ENCODE data around the gene SKAP1. TPM values are rescaled to one million over a fixed set of nuclear protein-coding genes. Genes with fewer than 3 reads are reported as not detected.

Gene SKAP1
- total RNA-seq, 4 donors from 2014 or later = 0.33 to 2.1 (median 1.0) TPM

GRCh38 chr17:48137656-48138055 is 292.4 kb downstream of the SKAP1 start:
- WGBS, 2 donors = 79 to 84% methylated on average over 1 of the region's 1 CpG
- no peak for DNase-seq
- Histone ChIP-seq H3K4me1 (no peaks in the 10 kb centered on the region), H3K27ac (no peak overlapping the region), H3K27me3 (no peaks in the 10 kb centered on the region), H3K4me3 (replicated peaks in 1 of 3) (no peak overlapping the region), H3K36me3 (no peaks in the 10 kb centered on the region), H3K9me3 (no peaks in the 10 kb centered on the region)
- intact Hi-C loops (cut with DNase I) = no loop called here
- TF ChIP-seq CTCF (IDR thresholded peaks at IDR 0.05) (no peak), POLR2A (IDR thresholded peaks at IDR 0.05) (no peak)

DNA sequence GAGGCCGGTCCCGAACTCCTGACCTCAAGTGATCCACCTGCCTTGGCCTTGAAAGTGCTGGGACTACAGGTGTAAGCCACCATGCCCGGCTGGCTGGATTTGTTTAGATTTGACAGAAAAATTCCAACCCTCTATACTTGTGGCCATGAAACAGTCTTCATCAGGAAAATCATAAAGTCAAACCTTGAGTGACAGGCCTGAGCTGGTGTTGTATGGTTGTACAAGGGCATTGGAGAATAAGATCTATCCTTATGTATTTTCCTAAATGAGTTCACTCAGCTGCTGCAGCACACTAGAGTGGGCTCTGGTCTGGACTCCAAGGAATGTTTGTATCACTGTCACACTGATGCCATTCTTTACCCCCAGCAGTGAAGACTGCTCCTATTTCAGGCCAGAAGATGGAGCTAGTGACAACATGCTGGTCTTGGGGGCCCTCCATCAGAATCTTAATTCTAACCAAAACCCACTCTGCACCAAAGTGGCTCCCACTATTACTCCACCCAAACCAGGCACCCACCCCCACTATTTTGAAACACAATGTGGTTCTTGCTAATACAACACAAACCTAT is 295.0 kb downstream of the SKAP1 start:
- WGBS, 2 donors = 83 to 86% methylated on average over 3 of the region's 3 CpGs
- no peak for DNase-seq

GRCh38 chr17:48132385-48132784 is 297.6 kb downstream of the SKAP1 start:
- Histone ChIP-seq H3K27me3 (no peaks in the 10 kb centered on the region), H3K27ac (no peak overlapping the region), H3K9me3 (no peaks in the 10 kb centered on the region), H3K4me1 (no peaks in the 10 kb centered on the region), H3K4me3 (replicated peaks in 1 of 3) (no peak overlapping the region), H3K36me3 (no peaks in the 10 kb centered on the region)
- intact Hi-C loops (cut with DNase I) = no loop called here
- WGBS, 2 donors = 49 to 63% methylated on average over 5 of the region's 5 CpGs
- no peak for DNase-seq
- TF ChIP-seq CTCF (IDR thresholded peaks at IDR 0.05) = no peak
- TF ChIP-seq POLR2A (IDR thresholded peaks at IDR 0.05) = no peak

More for the DNA sequence above, 295.0 kb downstream of the SKAP1 start:
- intact Hi-C loops (cut with DNase I) = no loop called here
- TF ChIP-seq POLR2A (IDR thresholded peaks at IDR 0.05) (no peak), CTCF (IDR thresholded peaks at IDR 0.05) (no peak)
- Histone ChIP-seq H3K27me3 (no peaks in the 10 kb centered on the region), H3K4me1 (no peaks in the 10 kb centered on the region), H3K27ac (no peak overlapping the region), H3K36me3 (no peaks in the 10 kb centered on the region), H3K9me3 (no peaks in the 10 kb centered on the region), H3K4me3 (replicated peaks in 1 of 3) (no peak overlapping the region)

GRCh38 chr17:48131216-48131824 is 298.7 kb downstream of the SKAP1 start:
- 44 to 45% methylated on average over 4 of the region's 4 CpGs for WGBS, 2 donors
- H3K27ac ChIP-seq = no peak overlapping the region
- DNase-seq = peak; percentile 56 to 59
- H3K36me3 ChIP-seq = no peaks in the 10 kb centered on the region
- H3K4me3 ChIP-seq (replicated peaks in 1 of 3) = no peak overlapping the region
- TF ChIP-seq POLR2A (IDR thresholded peaks at IDR 0.05) = no peak
- peak; percentile 58 to 91 (median 82) for TF ChIP-seq CTCF (IDR thresholded peaks at IDR 0.05)
- no peaks in the 10 kb centered on the region for H3K27me3 ChIP-seq
- intact Hi-C loops (cut with DNase I) = loop anchor here (2.0 kb wide), 2 partner anchors 51 to 107 kb away; no protein-coding TSS in a partner anchor
- peaks cover 3 to 9% of the 10 kb centered on the region in 2 donors for H3K4me1 ChIP-seq
- H3K9me3 ChIP-seq = no peaks in the 10 kb centered on the region

DNA sequence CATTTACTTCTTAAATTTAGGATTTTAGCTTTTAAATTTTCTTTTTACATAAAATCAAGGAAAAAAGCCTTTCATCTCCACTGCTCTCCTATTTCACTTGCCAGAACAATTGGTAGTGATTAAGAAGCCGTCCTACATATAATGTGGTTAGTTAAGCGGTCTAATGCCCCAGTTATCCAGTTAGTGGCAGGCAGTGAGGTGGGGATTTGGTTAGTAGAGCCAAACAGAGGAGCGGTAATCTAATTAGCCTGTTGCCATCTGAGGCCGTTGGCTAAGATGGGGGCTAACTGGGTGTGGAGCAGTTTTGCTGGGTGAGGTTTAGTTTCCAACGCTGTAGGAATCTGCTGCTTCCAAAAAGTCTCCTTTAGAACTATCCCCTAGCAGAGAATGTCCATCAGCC is 300.0 kb downstream of the SKAP1 start:
- Histone ChIP-seq H3K9me3 (no peaks in the 10 kb centered on the region), H3K27me3 (no peaks in the 10 kb centered on the region), H3K4me1 (peaks cover 12 to 18% of the 10 kb centered on the region in 2 donors), H3K4me3 (replicated peaks in 1 of 3) (no peak overlapping the region), H3K36me3 (no peaks in the 10 kb centered on the region), H3K27ac (no peak overlapping the region)
- DNase-seq = no peak
- 63 to 68% methylated on average over 5 of the region's 5 CpGs for WGBS, 2 donors
- intact Hi-C loops (cut with DNase I) = loop anchor here (2.0 kb wide), 2 partner anchors 49 to 105 kb away; no protein-coding TSS in a partner anchor
- no peak for TF ChIP-seq POLR2A (IDR thresholded peaks at IDR 0.05)
- no peak for TF ChIP-seq CTCF (IDR thresholded peaks at IDR 0.05)

All from thyroid gland (tissue), 4 donors.